ENCODE results near the gene PDIA6.

Gene PDIA6

GRCh38 chr2:10780491-10780820, 32.1 kb downstream of the PDIA6 start:
- no peak for DNase-seq (ENCODE audit: low read depth, low spot score)
- no peak overlapping the region for H3K4me3 ChIP-seq (ENCODE audit: low read depth, low read length)
- ChIA-PET POLR2A (no interaction called here), CTCF (no interaction called here)
- TF ChIP-seq, protein P1, sequence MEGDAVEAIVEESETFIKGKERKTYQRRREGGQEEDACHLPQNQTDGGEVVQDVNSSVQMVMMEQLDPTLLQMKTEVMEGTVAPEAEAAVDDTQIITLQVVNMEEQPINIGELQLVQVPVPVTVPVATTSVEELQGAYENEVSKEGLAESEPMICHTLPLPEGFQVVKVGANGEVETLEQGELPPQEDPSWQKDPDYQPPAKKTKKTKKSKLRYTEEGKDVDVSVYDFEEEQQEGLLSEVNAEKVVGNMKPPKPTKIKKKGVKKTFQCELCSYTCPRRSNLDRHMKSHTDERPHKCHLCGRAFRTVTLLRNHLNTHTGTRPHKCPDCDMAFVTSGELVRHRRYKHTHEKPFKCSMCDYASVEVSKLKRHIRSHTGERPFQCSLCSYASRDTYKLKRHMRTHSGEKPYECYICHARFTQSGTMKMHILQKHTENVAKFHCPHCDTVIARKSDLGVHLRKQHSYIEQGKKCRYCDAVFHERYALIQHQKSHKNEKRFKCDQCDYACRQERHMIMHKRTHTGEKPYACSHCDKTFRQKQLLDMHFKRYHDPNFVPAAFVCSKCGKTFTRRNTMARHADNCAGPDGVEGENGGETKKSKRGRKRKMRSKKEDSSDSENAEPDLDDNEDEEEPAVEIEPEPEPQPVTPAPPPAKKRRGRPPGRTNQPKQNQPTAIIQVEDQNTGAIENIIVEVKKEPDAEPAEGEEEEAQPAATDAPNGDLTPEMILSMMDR (IDR thresholded peaks at IDR 0.05; ENCODE audit: insufficient read depth, low read length, missing control alignments) = no peak

DNA sequence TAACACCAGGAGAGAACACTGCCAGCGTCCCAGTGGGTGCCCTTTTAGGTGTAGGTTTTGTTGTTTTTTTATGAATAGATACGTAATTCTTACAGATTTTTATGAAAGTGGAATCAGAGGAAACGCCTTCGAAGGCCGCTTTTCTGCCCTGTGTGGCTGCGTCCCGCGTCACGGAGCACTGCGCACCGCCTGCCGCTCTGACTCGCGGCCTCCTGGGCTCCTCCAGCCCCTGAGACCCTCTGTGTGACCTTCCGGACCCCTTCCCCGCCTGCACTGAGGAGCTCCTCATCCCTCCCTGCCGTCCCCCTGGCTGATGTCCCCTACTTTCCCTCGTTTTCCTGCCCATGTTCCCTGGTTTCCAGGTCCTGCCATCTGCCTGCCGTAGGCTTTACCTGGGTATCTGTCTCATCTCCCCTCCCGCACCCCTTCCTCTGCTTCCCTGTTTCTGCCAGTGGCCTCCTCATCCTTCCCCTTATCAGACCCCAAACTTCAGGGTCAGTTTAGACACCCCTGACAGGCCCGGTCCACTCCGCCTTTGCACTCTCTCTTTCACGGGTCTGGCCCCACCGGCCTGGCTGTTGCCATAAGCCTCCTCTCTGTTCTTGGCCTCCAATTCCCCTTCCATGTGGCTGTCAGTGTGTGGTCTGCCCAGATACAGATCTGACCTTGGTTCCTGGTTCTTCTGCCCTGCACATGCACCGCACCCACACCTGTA, 32.7 kb downstream of the PDIA6 start:
- POLR2A ChIA-PET = no interaction called here
- TF ChIP-seq, protein P1 (IDR thresholded peaks at IDR 0.05; ENCODE audit: insufficient read depth, low read length, missing control alignments) = no peak
- no peak for DNase-seq (ENCODE audit: low read depth, low spot score)
- CTCF ChIA-PET = no interaction called here
- no peak overlapping the region for H3K4me3 ChIP-seq (ENCODE audit: low read depth, low read length)

DNA sequence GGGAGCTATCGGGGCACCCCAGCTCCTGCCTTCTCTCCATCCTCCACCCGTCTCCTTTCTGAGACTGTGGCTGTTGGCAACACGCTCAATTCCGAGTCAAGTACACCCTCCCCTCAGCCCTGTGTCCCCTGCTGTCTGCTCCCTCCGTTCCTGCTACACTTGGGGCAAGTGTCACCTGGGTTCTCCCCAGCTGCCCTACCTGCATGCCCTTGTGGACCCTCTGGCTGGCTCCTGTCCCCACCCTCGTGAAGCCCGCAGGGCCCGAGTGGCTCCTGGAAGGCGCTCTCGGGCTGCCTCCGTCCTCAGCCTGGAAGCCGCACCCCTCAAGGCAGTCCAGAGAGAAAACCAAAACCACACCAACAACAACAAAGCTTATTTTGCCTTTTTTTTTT, 33.9 kb downstream of the PDIA6 start:
- TF ChIP-seq, protein P1 (IDR thresholded peaks at IDR 0.05; ENCODE audit: insufficient read depth, low read length, missing control alignments) = no peak
- CTCF ChIA-PET = no interaction called here
- POLR2A ChIA-PET = interaction anchor here (0.8 kb wide), 1 partner anchor 34 kb away, joined by 3 read pairs; the partner anchor contains the start of gene PDIA6
- H3K4me3 ChIP-seq (ENCODE audit: low read depth, low read length) = no peak overlapping the region
- no peak for DNase-seq (ENCODE audit: low read depth, low spot score)

DNA sequence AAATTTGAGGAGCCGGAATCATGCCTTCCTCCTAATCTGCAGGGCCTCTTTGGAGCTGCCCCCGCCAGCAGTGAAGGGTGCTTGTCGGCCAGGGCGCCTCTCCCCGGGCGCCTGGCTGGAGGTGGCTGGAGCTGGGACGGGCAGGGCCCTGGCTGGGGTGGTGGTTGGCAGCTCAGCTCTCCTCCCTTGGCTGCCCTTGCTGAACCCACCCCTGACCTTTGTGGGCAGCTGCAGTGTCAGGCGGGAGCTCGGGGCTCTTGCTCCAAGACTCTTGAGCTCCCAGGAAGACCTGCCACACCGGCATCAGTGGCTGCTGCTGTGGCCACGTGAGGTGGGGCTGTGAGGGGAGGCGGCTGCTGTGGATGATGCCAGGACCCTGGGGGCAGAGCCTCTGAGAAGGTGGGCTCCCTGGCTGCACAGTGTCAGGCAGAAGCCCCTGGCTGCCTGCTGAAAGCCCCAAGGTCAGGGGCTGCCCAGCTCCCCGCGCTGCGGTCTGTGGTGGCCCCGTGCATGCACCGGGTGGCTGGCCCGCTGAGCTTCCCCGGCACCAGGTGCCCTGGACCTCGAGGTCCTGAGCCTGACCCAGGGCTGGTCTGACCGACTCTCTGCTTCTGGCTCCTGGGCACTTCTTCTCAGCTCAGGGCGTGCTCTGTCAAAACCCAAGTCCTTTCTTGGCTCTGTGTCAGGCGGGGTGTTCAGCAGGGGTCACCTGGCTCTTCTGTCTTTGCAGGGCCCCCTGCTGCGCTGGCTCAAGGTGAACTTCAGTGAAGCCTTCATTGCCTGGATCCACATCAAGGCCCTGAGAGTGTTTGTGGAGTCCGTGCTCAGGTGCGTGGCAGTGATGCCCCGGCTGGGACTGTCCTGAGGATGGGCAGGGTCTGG, 34.5 kb downstream of the PDIA6 start:
- no peak overlapping the region for H3K4me3 ChIP-seq (ENCODE audit: low read depth, low read length)
- no peak for DNase-seq (ENCODE audit: low read depth, low spot score)
- ChIA-PET CTCF (no interaction called here), POLR2A (no interaction called here)
- TF ChIP-seq, protein P1 (IDR thresholded peaks at IDR 0.05; ENCODE audit: insufficient read depth, low read length, missing control alignments) = no peak

GRCh38 chr2:10777111-10777841, 35.3 kb downstream of the PDIA6 start:
- CTCF ChIA-PET = no interaction called here

More at GRCh38 chr2:10777111-10777841, 35.3 kb downstream of the PDIA6 start:
- DNase-seq (ENCODE audit: low read depth, low spot score) = no peak
- POLR2A ChIA-PET = no interaction called here
- H3K4me3 ChIP-seq (ENCODE audit: low read depth, low read length) = no peak overlapping the region
- TF ChIP-seq, protein P1 (IDR thresholded peaks at IDR 0.05; ENCODE audit: insufficient read depth, low read length, missing control alignments) = no peak

Data from AG04449 (cell line).